HG02571 (cell line): ENCODE measurements around the gene CMTM4.

ENCODE experiments used
- ATAC-seq: cut with Tn5 transposase; IDR thresholded peaks from one replicate; pipeline ENCODE4 v1.9.1; 2021; ENCODE audit warnings: mild to moderate bottlenecking, moderate library complexity; ENCODE audit not compliant: unreplicated experiment

Gene CMTM4

DNA sequence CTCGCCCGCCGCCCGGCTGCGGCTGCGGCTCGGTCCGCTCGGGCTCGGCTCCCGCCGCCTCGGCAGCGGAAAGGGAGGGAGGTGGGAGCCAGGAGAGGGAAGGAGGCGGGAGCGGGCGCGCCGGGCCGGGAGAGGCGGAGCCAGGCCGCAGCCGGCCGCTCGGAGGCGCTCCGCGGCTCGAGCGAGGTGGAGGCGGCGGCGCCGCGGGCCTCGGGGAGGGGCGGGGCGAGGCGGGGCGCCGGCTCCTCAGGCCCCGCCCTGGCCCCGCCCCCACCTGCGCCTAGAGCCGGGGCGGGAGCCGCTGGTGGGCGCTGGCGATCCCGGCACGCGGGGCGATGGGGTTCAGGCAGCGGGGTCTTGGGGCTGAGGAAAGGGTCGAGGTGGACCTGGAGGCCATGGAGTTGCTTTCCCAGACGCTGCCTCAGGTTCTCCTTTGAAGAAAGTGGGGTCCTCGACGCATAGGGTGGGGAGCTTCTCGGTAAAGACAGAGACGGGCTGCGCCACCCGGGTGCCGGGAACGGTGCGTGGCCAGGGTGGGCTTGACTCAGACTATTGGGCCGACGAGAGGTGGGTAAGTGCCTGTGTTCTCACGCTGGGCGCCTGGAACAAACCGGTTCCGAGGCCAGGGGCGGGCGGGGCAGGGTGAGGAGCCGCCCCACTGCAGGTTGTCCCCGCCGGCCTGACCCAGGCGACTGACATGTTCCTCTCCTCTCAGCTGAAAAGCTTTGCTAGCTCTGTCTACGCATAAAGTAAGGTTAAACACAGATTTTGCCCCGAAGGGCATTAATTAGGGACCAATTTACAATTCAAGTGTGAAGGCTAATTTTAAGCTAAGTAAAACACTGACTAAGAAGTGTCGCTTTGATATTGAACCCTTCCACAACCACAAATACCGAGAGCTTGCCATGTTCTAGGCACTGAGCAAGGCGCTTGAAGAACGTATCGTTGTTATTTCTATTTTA lies at the start of gene CMTM4:
TSS of gene CMTM4 (minus strand) at position 75 of the 962 bp plus-strand sequence. CDS start 218 bp downstream, outside the sequence.
- ATAC-seq: peak; percentile 83

DNA sequence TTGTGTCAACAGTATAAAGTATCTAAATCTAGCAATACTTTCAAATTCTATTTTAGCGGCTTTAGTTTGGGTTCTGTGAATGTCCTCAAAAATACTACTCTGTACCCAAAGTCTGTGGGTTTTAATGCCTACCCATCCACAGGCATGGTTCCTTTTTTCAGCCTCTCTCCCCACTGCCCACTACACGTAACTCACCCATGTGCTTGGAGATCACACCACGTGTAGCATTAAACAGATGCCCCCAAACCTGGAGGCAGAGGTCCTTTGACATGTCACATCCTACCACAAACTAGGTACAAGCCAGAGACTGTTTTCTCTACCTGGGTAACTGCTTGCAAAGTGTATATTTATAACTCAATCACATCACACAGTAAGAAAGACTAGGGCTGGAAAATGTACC lies 49.5 kb upstream of the CMTM4 start:
- ATAC-seq: no peak

GRCh38 chr16:66741950-66742808 lies 45.6 kb upstream of the CMTM4 start:
- ATAC-seq: no peak

GRCh38 chr16:66741169-66741900 lies 44.8 kb upstream of the CMTM4 start:
- no peak for ATAC-seq

DNA sequence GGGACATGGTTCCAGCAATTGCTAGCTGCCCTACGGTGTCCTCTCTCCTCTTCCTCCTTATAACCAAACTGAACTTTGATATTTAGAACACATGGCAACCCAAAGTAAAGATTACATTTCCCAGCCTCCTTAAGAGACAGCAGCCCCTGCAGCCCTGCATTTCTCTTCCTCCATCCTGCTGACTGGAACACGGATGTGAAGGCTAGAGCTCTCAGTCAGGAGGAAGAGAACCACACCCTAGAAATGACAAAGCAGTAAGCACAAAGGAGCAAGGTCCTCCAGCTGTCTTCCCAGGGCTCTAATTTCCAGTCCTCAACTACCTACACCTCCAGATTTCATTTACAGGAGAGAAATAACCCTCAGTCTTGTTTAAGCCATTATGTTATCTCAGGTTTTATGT lies 44.0 kb upstream of the CMTM4 start:
- ATAC-seq: no peak

- ATAC-seq: no peak
Observed at GRCh38 chr16:66740010-66740409, 43.5 kb upstream of the CMTM4 start.

GRCh38 chr16:66735891-66736290 lies 39.3 kb upstream of the CMTM4 start:
- no peak for ATAC-seq

- no peak for ATAC-seq
Observed at GRCh38 chr16:66731101-66731500, 34.6 kb upstream of the CMTM4 start.

DNA sequence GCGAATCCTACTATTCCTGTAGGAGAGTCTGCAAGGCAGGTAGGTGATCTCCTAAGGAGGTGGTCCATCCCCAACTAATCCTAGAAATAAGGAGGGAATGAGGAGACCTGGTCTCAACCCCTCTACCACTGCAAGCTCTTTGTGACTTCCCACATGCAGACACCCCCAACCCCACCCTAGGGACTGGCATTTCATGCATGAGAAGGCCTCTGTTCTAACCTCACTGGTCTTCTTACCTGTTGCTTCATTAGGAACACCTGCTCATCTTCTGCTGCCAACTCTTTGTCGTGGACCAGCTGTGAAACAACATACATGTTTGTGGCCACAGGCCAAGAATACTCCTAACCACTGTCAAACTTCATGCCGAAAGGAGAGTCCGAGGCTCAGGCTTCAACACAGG lies 32.3 kb upstream of the CMTM4 start:
- no peak for ATAC-seq

GRCh38 chr16:66728117-66728787 lies 31.7 kb upstream of the CMTM4 start:
- ATAC-seq: no peak

DNA sequence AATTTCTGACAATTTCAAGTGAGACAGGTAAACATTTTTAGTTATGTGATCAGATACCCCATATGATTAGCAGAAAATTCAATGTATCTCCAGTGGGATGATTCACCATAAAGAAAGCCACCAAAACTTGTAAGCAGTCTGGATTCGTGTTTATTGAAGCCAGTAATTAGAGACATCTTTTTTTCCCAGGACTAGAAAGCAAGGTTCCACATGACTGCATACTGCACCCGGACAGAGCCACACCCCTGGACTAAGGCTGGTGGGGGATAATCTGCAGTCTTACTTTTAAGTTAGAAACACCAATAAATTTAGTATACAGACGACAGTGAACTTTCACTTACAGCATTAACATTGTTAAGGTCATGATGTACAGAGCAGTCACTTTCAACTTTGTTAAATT lies 24.2 kb upstream of the CMTM4 start:
- no peak for ATAC-seq

DNA sequence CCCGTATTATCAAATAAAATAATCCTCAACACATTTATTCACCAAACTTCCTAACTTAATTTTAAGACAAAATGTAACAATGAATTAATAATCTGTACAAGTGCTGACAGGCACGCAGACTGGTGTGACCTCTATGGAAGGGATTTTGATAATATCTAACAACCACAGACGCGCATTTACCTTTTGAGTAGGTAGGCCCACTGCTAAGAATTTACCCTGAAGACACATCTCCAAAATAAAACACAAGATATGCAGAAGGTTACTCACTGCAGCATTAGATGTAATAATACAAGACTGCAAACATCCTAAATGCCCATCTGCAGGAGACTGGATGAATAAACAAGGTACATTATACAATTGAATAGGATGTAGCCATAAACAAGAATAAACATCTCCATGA lies 22.7 kb upstream of the CMTM4 start:
- no peak for ATAC-seq

DNA sequence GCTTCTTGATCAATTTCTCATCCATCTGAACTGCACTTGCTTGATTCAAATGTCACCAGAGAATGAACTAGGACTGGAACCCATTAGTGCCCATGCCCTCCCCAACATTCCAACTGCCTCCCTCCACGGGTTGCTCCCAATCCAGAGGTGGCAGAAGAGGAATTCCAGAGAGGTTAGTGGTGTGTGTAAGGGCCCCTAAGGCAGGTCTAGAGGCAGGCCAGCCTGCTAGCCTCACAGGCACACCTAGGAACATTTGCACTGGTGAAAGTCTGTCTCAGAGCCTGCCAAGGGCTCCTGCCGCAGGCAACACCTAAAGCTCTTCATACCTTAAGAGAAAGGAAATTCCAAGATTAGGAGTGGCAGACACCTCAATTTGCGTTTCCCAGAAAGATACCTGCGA lies 21.2 kb upstream of the CMTM4 start:
- ATAC-seq: no peak

GRCh38 chr16:66717112-66717675 lies 20.7 kb upstream of the CMTM4 start:
- ATAC-seq: no peak

DNA sequence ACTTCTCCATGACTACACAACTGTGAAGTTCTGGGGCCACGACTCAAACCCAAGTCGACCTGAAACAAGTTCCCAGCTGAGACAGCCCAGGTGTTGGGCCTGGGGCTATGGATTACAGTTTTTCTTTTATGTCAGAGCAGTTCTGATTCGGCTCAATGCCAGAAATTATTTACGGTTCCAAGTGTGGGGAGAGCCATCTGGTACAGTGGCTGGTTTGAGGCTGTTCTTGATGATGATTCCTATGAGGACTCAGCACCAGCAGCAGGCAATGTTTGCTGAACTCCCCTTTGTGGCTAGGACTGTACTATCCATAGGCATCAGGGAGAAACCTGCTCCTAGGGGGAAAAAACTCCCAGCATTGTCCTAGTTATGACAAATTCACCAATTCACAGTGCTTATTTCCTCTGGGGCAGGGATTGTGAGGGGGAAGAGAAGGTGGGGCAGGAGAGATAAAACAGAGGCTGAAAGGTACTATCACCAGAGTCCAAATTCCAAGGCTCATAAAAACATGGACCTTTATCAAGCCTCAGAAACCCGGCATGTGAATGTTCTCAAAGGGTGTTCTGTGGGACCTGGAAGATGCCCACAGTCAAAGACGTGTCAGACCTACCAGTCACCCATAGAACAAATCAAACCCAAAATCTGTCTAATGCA lies 18.2 kb upstream of the CMTM4 start:
- ATAC-seq: no peak

- ATAC-seq: no peak
Observed at GRCh38 chr16:66714062-66714461, 17.5 kb upstream of the CMTM4 start.

DNA sequence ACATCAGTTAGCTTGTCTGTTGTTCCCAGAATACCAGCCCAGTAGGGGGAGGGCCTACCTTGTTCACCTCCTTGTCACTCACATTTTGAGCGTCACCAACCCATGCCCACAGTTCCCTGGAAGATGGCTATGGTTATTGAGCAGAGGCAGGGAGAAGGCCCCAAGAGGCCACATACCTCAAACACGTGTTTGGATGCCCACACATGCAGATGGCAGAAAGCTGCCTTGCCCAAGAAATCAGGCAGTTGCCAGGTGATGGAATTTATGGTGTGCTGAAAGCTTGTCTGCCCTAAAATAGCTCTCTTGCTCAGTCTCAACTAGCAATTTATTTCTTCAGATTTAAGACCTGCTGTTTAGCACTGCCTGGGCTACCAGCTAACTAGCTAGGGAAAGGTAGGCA lies 16.5 kb upstream of the CMTM4 start:
- ATAC-seq: no peak

DNA sequence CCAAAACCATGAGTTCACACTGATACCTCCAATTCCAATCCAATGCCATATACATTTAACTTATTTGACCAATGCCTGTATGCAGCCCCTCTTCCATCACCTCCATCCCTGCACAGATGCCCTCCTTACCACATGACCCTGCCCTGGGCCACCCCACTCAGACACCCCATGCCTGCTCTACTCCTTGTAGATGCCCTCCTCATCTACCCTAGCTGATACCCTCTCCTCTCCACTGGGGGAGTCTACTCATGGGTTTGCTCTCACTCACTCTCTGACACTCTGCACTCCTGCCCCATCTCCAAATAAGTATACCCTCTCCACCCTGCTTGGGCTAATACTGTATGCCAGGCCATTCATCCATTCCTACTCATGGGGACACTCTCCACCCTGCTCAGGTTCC lies 16.0 kb upstream of the CMTM4 start:
- no peak for ATAC-seq

- no peak for ATAC-seq
Observed at GRCh38 chr16:66711581-66711980, 15.0 kb upstream of the CMTM4 start.

GRCh38 chr16:66706506-66706880 lies 9.9 kb upstream of the CMTM4 start:
- no peak for ATAC-seq
